Measurements from ENCODE around the gene OARD1.

Gene OARD1

DNA sequence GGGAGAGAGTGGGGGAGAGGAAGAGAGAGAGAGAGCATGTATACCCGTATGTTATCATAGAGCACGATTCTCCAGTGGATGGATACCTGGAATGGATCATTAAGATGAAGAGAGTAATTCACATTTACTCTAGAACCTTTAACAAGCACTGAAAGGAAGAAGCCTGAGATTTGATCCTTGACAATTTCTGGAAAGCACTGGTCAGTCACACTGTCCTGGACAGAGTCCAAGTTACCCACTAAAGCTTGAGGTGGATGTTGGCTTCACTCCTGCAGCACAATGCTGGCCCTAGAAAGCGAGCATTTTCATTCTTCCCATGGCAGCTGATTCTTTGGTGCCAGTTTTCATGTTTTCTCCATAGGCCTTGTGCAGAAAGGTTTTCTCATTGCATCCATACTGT lies 26.2 kb upstream of the OARD1 start:
- DNase-seq (ENCODE audit: insufficient read length, low spot score) = no peak

DNA sequence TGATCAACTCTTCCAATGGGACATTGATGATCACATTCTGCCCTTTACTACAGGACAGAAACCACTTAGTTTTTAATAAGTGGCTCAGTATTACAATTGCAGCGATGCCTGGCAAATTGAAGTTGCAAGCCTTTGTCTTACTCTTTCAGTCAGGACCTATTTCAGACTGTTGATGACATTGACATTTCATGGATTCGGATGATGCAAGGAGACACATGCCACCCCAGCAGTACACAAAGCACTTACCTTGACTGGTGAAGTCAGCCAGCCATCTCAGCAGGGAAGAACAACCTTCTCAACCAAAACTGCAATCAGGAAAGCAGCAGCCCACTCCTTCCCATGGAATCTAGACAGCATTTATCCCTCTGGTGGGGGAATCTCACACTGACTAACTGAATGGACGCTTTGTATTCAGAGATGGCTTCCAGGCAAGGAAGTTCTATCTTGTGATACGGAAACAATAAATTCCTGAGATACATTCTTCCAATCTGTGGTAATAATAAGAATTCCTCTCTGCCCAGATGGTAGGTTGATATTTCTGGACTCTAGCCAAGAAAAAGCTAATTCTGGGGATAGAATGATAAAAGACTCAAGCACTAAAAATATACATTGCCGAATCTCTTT lies 25.4 kb upstream of the OARD1 start:
- TF ChIP-seq, protein P1, sequence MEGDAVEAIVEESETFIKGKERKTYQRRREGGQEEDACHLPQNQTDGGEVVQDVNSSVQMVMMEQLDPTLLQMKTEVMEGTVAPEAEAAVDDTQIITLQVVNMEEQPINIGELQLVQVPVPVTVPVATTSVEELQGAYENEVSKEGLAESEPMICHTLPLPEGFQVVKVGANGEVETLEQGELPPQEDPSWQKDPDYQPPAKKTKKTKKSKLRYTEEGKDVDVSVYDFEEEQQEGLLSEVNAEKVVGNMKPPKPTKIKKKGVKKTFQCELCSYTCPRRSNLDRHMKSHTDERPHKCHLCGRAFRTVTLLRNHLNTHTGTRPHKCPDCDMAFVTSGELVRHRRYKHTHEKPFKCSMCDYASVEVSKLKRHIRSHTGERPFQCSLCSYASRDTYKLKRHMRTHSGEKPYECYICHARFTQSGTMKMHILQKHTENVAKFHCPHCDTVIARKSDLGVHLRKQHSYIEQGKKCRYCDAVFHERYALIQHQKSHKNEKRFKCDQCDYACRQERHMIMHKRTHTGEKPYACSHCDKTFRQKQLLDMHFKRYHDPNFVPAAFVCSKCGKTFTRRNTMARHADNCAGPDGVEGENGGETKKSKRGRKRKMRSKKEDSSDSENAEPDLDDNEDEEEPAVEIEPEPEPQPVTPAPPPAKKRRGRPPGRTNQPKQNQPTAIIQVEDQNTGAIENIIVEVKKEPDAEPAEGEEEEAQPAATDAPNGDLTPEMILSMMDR (IDR thresholded peaks at IDR 0.05; ENCODE audit: insufficient read depth, missing control alignments) = no peak
- FAIRE-seq (no peak), DNase-seq (ENCODE audit: insufficient read length, low spot score) (no peak)

More for the DNA sequence above, 26.2 kb upstream of the OARD1 start:
- TF ChIP-seq, protein P1 (IDR thresholded peaks at IDR 0.05; ENCODE audit: insufficient read depth, missing control alignments) = no peak
- no peak for FAIRE-seq

DNA sequence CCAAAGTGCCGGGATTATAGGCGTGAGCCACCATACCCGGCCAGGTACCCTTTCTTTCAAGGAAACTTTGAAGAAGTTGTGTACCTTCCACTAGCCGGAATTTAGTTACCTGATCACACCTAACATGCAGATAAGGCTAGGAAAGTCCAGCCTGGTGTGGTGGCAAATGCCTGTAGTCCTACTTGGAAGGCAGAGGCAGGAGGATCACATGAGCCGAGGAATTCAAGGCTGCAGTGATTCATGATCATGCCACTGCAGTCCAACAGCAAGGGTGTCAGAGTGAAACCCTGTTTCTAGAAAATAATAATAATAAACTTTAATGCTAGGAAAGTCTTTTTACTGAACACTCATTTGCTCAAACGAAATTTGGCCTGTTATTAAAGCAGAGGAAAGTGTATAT lies 21.6 kb upstream of the OARD1 start:
- DNase-seq (ENCODE audit: insufficient read length, low spot score) = no peak
- FAIRE-seq = no peak
- TF ChIP-seq, protein P1 (IDR thresholded peaks at IDR 0.05; ENCODE audit: insufficient read depth, missing control alignments) = no peak

DNA sequence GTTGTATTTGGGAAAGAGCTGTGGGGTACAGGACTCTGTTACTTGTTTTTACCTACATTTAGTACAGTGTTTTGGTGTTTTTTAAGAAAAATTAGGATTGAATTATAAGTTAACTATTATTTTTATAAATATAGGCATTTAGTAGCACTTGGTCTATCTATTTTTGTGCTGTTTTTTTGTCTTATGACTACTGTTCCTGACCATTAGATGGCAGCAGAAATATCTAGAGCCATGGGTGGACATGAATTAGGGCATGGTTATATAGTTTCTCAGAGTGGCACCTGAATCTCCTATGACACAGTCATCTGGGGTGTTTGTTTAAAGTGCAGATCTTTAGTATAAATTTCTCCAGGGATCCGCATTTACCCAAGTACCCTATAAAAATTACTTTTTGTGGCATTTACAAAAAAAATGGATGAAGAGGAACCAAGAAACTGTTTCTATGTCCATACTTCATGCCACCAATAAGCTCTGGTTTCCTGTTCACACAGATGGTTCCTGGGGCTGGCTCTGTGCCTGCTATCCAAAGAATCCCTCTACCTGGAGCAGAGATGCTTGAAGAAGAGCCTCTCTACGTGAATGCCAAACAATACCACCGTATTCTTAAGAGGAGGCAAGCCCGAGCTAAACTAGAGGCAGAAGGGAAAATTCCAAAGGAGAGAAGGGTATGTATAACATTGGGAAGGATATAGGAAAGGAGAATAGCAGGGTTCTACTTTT lies 20.4 kb upstream of the OARD1 start:
- DNase-seq (ENCODE audit: insufficient read length, low spot score) (no peak), FAIRE-seq (no peak)
- TF ChIP-seq, protein P1 (IDR thresholded peaks at IDR 0.05; ENCODE audit: insufficient read depth, missing control alignments) = peak; percentile 46

DNA sequence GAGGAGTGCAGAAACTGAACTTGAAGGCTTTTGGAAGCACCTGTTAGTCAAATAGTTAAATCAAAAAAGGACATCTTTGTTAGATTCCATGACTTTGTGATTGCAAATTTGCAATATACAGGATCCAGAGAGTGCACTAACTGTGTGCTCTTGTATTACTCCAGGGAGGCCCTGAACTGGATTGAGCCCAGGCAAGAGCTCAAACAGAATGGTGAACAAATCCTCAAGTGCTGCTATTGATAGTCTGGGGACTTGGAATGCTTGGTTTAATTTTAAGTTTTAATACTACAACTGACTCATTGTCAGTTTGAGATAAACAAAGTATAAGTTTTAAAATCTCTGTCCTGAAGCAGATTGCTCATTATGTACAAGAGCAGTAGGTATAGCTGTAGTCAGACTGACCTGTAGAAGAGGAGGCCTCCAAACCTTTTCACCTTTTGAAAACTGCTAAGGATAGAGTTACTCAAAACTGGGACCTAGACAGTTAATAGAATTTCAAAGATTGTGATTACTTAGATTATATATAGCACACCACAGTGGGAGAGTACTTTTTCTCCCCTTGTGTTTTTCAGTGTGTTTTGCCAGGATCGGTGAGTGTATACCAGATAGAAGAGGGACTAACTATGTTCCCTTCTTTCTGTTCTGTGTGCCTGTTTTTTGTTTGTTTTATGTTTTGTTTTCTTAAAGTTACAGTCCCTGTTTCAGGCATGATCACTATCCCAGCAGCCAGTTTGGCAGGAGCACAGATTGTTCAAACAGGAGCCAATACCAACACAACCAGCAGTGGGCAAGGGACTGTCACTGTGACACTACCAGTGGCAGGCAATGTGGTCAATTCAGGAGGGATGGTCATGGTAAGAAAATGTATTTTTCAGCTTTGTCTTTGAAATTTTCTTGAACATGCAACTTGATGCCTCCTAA lies 18.9 kb upstream of the OARD1 start:
- TF ChIP-seq, protein P1 (IDR thresholded peaks at IDR 0.05; ENCODE audit: insufficient read depth, missing control alignments) = no peak
- DNase-seq (ENCODE audit: insufficient read length, low spot score) = no peak
- FAIRE-seq = no peak

DNA sequence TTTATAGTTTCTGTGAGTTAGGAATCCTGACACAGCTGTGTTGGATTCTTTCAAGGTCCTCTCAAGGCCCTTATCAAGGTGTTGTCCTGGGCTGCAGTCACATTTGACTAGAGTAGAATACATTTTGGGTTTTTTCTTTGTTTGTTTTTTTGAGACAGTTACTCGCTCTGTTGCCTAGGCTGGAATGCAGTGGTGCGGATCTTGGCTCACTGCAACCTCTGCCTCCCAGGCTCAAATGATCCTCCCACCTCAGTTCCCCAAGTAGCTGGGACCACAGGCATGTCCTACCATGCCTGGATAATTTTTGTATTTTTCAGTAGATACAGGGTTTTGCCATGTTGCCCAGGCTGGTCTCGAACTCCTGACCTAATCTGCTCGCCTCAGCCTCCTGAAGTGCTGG lies 16.3 kb upstream of the OARD1 start:
- DNase-seq (ENCODE audit: insufficient read length, low spot score) (no peak), FAIRE-seq (no peak)
- TF ChIP-seq, protein P1 (IDR thresholded peaks at IDR 0.05; ENCODE audit: insufficient read depth, missing control alignments) = no peak
